CD4-positive, alpha-beta T cell treated with Interleukin-6 for 4 hours (primary cell): ENCODE measurements around the gene SBNO2.
A peak's percentile ranks its signal among the peaks of the same experiment; 100 is the strongest.

Experiments used
- DNase-seq: peaks from one replicate; pipeline ENCODE4 v3.0.0-alpha.2; 2020; ENCODE audit warnings: mixed read lengths

The SBNO2 gene

GRCh38 chr19:1103708-1104310, 70.3 kb downstream of the SBNO2 start, which contains the start of gene GPX4:
Gene GPX4 (plus strand): TSS chr19:1103994. CDS start chr19:1104044, 50 bp downstream.
- DNase-seq = peak; percentile 100

GRCh38 chr19:1103132-1103707, 70.8 kb downstream of the SBNO2 start:
- DNase-seq = no peak

- DNase-seq = peak; percentile 36
Observed at GRCh38 chr19:1102407-1103131, 71.5 kb downstream of the SBNO2 start.

GRCh38 chr19:1101337-1101698, 72.8 kb downstream of the SBNO2 start:
- peak; percentile 34 for DNase-seq

GRCh38 chr19:1098177-1099051, 75.7 kb downstream of the SBNO2 start:
- DNase-seq = no peak

GRCh38 chr19:1097810-1098176, 76.3 kb downstream of the SBNO2 start:
- DNase-seq = no peak

- DNase-seq = peak; percentile 97
Observed at GRCh38 chr19:1094978-1095701, 78.9 kb downstream of the SBNO2 start, which contains the start of gene POLR2E. Gene POLR2E (minus strand): TSS chr19:1095375. CDS start chr19:1095315, 60 bp downstream.

GRCh38 chr19:1094655-1094977, 79.5 kb downstream of the SBNO2 start:
- peak; percentile 24 for DNase-seq

- DNase-seq = no peak
Observed at GRCh38 chr19:1093811-1094553, 80.1 kb downstream of the SBNO2 start.

- DNase-seq = no peak
Observed at GRCh38 chr19:1093330-1093729, 80.7 kb downstream of the SBNO2 start.

- no peak for DNase-seq
Observed at GRCh38 chr19:1091544-1092175, 82.4 kb downstream of the SBNO2 start.

GRCh38 chr19:1090731-1091543, 83.1 kb downstream of the SBNO2 start:
- DNase-seq = no peak

- peak; percentile 35 for DNase-seq
Observed at GRCh38 chr19:1089891-1090290, 84.2 kb downstream of the SBNO2 start.

- DNase-seq = peak; percentile 26
Observed at GRCh38 chr19:1089126-1089771, 84.8 kb downstream of the SBNO2 start.

GRCh38 chr19:1088416-1089010, 85.6 kb downstream of the SBNO2 start:
- DNase-seq = peak; percentile 55

- DNase-seq = peak; percentile 65
Observed at GRCh38 chr19:1087813-1088415, 86.2 kb downstream of the SBNO2 start.

GRCh38 chr19:1086613-1087012, 87.5 kb downstream of the SBNO2 start:
- DNase-seq = peak; percentile 25

GRCh38 chr19:1085676-1086442, 88.2 kb downstream of the SBNO2 start:
- no peak for DNase-seq
